D341Med (cell line): ENCODE data around the gene IGLON5.
A peak's percentile ranks its signal among the peaks of the same experiment; 100 is the strongest.

ENCODE experiments used
- DNase-seq: peaks from one replicate; pipeline ENCODE4 v3.0.0; 2012; ENCODE audit warnings: low spot score

IGLON5 gene

GRCh38 chr19:51365211-51365964 is 53.9 kb downstream of the IGLON5 start:
- DNase-seq: no peak

DNA sequence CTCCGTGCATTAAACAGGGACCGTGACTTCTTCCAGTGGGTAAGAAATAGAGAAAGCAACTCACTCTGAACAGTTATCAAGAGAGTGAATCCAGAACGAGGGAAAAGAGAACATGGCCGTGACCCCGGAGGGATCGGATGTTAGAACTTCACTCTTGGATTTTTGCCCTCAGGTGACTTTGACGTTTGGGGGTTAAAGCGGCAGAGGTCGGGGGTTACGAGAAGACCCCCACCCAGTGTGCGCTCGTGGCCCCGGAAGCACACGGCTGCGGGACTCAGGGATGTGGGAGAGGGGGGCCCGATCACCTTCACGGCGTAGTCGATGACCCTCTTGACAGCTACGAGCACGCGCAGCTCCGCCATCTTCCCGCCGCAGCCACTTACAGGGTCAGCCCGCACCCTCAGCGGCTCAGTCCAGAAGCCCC is 54.5 kb downstream of the IGLON5 start, which contains the start of gene ETFB:
ETFB (minus strand) TSS at position 424 of the 424 bp plus-strand sequence; CDS start at position 362, 62 bp downstream.
- no peak for DNase-seq

GRCh38 chr19:51366389-51367254 is 55.2 kb downstream of the IGLON5 start:
- DNase-seq: peak; percentile 98

GRCh38 chr19:51367255-51367564 is 55.8 kb downstream of the IGLON5 start:
- DNase-seq: no peak

- peak; percentile 98 for DNase-seq
Observed at GRCh38 chr19:51367565-51368365, 56.3 kb downstream of the IGLON5 start.

DNA sequence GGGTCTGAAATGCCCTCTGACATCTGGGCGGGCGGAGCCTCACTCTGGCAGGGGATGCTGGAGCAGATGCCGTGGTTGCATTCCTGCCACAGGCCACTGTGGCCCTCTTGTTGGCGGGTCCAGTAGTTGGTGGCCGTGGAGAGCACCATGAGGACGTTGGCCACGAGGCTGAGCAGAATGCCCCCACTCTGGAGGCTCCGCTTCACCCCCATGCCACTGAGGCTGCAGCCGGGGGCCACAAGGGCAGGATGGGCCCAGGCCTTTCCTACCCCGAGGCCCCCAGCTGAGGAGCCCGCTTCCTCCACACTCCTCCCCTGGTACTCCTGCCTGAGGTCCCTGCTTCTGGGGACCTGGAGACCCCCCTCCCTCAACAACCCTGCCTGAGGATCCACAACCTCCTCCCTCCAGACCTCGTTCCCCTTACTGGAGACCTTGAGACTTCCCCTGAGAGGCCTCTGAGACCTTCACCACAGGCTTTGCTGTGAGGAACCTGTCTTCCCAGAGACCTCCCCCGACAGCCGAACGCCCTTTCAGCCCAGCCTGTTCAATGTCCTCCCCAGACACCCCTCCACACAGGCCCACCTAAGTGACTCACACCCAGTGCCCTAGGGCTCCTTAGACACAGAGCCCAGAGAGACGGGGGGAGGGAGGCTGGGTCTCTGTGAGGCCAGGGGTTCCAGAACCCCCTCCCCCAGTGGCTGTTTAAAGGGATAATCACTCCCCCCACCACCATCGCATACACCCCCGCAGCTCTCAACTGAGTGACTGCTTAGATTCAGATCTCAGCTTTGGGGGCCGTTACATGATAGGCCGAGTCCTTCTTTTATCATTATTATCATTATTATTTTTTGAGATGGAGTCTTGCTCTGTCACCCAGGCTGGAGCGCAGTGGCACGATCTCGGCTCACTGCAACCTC is 57.2 kb downstream of the IGLON5 start, which contains the start of gene CLDND2:
CLDND2 (minus strand) TSS at position 638 of the 917 bp plus-strand sequence; CDS start at position 212, 426 bp downstream.
- DNase-seq: no peak

DNA sequence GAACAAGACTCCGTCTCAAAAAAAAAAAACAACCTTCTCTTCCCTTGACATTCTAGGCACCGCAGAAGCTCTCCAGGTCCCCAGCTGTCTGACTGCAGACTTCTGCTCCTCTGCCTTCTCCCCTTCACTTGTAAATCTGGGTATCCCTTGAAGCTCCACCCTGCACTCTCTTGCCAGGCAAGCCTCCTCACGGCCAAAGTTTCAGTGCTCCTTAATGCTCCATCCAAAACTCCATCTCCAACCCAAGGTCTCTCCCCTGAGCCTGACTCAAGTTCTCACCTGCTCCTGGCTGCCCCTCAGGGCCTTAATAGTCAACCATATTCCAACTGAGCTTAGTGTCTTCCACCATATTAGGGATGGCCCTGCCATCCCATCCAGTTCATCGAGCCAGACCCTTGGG is 58.8 kb downstream of the IGLON5 start:
- DNase-seq: no peak

DNA sequence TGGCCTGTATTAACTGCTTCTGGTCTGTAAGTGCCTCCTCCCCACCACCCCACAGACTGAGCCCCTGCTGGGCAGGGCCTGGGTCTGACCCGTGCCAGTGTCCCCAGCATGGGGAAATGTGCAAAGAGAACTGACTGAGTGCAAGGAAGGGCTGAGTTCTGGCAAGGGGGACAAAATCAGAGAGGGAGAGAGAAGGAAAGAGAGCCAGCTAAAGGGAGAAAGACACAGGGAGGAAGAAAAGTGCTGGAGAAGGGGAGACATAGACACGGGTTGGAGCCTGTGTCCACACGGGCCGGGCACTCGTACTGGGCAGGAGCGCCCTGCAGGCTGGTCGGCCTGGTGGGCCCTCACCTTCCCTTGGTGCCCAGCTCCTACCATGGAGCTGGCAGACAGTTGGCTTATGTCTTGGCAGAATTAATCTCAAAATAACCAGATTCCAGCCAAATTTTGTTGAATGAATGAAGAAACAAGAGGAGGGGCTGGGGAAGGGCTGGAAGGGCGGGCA is 59.8 kb downstream of the IGLON5 start:
- DNase-seq: no peak

- no peak for DNase-seq
Observed at GRCh38 chr19:51372021-51372648, 60.7 kb downstream of the IGLON5 start.

- DNase-seq: no peak
Observed at GRCh38 chr19:51372649-51373504, 61.4 kb downstream of the IGLON5 start, which contains the start of gene NKG7. NKG7 (minus strand) TSS chr19:51372654; CDS start chr19:51372535, 119 bp downstream.

GRCh38 chr19:51375504-51376221 is 64.2 kb downstream of the IGLON5 start:
- no peak for DNase-seq

DNA sequence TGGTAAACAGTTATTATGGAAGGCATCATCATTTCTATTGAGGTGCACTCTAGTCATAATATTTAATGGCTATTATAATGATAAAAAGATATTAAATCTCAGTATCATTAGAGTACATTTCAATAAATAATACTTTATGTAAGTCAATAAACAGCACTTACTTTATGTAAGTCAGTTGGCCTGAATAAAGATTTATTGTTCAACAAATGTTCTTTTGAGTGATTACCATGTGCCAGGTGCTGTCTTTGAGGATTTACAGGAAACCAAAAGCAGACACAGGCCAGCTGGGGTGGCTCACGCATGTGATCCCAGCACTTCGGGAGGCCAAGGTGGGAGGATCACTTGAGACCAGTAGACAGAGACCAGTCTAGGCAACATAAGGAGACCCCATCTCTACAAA is 66.0 kb downstream of the IGLON5 start:
- no peak for DNase-seq

DNA sequence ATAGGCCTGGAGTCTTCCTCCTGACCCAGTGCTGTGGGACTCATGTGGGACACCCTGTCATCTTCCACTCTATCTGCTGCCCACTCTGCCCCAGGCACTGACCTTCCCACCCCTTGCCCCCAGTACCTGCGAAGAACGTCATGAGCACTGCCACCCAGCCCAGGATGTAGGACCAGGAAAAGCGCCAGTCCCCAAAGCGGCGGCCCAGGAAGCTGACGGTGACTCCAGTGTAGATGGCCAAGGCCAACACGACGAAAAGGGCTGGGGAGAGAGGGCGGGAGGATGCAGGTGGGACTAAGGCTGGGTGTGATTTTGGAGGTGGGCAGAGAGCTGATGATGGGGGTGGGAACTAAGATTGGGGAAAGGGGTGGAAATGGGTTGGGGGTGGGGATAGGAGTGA is 68.9 kb downstream of the IGLON5 start:
- no peak for DNase-seq
